GM21381 (cell line): ENCODE data around the gene SKP2.
"Not testable (repeated sequence)": the region's sequence is repeated elsewhere in the genome, so short reads cannot be mapped to it uniquely, and the experiment has no call there.

ENCODE experiments used
- ATAC-seq: cut with Tn5 transposase; IDR thresholded peaks from one replicate; pipeline ENCODE4 v1.9.1; 2021; ENCODE audit warnings: mild to moderate bottlenecking, moderate library complexity; ENCODE audit not compliant: unreplicated experiment

Gene SKP2

DNA sequence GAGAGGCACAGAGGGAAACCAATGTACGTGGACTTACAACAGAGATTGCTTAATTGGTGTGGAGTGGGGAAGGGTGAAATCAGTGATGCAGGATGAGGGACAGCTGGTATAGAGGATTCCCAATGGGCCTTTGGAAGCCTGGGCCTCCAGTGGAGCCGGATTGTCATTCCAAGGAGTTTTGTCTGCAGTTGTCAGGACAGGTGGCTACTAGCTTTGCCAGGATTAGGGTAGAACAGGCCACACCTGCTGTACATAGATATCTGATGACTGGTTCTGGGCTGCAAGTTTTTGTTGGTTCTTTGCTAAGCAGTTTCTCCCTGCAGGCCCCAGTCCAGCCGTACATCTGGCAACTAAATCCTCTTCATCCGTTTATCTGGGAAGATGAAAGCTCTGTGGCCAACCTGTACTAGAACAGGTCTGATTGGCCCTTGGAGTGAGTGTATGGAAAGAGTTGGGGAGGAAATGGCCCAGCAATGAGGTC lies 4.2 kb downstream of the SKP2 start:
- ATAC-seq: no peak

- ATAC-seq: no peak
Measured at GRCh38 chr5:36156619-36157018, 4.7 kb downstream of the SKP2 start.

- ATAC-seq: no peak
Measured at GRCh38 chr5:36158144-36158543, 6.2 kb downstream of the SKP2 start.

DNA sequence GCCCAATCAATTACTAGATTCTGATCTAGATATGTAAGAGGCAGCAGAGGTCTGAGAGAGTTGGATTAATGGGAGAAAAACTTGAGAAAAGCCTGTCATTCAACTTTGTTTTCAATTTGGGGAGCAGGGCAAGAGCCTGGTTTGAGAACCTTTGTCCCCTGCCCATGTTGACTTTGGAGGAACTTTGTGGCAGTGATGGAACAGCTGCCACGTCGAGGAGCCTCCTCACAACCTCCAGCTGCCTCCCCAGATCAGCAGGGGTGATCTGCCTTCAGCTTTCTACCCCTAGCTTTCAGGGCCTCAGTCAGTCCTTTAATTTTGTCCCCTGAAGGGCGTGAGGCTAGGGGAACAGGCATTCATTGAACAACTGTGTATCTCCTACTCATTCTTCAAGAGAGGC lies 8.7 kb downstream of the SKP2 start:
- ATAC-seq: no peak

GRCh38 chr5:36161361-36161760 lies 9.4 kb downstream of the SKP2 start:
- no peak for ATAC-seq

DNA sequence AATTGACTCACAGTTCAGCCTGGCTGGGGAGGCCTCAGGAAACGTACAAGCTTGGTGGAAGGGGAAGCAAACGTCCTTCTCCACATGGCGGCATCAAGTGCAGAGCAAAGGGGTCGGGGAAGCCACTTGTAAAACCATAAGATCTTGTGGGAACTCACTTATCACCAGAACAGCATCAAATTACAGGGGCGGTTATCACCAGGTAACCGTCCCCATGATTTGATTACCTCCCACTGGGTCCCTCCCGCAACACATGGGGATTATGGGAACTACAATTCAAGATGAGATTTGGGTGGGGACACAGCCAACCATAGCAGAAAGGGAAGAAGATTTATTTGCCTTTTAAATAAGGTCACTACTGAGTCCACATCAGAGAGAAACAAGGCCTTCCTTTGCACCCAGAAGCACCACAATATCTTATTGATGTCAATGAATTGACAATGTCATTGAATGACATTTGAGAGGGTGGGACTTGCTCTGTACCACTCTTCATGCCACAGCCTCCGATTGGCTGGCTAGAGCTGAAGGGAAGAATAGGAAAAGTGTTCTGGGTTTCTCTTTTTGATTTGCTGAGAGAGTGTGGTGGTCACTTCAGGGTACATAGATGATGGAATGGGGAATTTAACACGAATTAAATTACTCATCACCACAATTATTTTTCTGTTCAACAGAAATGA lies 11.0 kb downstream of the SKP2 start:
- ATAC-seq: no peak

GRCh38 chr5:36164461-36164860 lies 12.6 kb downstream of the SKP2 start:
- ATAC-seq: no peak

GRCh38 chr5:36168737-36169136 lies 16.8 kb downstream of the SKP2 start:
- ATAC-seq: no peak

GRCh38 chr5:36170832-36171424 lies 19.0 kb downstream of the SKP2 start:
- ATAC-seq: no peak

GRCh38 chr5:36172599-36172998 lies 20.7 kb downstream of the SKP2 start:
- ATAC-seq: no peak

DNA sequence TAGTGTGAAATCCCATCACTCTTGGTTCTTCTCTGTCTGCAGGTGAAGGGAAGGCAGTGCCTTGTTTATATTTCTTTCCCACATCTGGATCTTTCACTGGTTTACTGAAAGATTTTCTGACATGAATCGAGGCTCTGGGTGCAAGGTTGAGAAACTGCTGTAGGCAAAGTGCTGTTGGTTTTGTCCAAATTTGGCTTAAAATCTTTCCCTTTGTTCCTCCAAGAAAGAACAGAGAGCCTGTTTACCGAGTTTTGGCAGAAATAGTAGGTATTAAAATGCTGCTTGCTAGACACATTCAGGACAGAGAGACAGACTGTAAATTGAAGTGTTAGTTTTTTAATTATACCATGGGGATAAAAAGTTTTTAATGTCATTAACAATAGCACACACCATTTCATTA lies 21.5 kb downstream of the SKP2 start:
- no peak for ATAC-seq

DNA sequence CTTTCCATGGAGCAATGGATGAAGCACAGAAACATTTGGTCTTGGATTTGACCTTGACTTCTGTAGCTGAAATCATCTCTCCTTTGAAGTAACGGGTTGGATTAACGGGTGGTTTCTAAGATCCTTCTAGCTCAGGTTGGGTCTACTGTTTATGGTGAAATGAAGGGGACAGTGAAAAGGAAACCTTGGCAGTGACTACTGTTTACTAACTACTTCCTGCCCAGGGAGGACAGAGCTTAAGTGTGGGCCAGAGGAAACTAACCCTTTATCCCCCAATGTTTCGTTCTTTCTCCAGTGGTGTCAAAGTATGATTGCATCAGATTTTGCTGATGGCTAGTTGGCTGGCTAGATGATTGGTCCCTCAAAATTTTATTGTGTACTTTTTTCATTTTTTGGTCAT lies 22.2 kb downstream of the SKP2 start:
- ATAC-seq: no peak

DNA sequence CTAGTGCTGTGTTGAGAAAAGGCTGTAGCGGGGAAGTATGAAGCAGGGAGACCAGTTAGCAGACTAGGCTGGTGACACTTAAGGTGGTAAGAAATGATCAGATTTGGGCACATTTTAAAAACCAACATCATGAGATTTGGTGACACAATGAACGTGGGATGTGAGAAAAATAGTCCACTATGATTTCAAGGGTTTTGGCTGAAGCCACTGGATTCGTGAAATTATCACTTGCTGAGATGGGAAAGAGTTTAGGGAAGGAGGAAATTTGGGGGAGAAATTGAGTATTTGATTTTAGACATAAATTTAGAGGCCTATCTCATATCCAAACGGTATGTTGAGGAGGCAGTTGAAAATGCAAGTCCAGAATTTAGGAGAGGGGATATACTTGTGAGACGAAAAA lies 23.1 kb downstream of the SKP2 start:
- no peak for ATAC-seq

DNA sequence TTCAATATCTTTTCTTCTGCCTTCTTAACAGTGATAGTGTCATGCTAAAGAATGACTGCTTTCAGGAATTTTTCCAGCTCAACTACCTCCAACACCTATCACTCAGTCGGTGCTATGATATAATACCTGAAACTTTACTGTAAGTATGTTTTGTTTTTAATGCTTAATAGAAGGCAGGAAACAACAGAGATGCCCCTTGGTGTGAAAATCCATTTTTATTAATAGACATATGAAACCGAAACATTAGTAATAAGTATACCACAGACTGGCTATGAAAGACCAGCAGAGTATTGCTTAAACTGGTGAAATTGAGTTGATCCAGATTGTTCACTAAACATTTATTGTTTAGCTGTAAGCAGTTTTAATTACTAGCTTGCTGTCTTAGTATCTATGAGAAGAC lies 25.2 kb downstream of the SKP2 start:
- peak; percentile 98 for ATAC-seq

GRCh38 chr5:36177715-36178523 lies 26.0 kb downstream of the SKP2 start:
- no peak for ATAC-seq

DNA sequence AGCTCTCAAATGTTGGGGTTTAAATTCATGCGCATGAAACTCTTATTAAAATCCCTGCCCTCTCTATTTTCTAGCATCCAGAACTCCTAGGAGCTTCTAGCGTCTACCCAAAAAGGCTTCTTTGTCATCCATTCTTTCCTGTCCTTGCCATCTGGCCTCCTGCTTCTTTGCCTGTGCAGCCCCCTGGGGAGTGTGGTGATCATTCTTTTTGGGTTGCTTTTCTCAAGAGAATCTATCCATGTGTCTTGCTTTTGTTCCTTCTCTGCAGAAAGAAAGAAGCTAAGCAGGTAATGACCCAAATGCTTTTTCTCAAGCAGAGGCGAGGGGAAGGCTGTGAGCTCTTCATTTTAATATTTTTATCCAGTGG lies 26.6 kb downstream of the SKP2 start:
- no peak for ATAC-seq

DNA sequence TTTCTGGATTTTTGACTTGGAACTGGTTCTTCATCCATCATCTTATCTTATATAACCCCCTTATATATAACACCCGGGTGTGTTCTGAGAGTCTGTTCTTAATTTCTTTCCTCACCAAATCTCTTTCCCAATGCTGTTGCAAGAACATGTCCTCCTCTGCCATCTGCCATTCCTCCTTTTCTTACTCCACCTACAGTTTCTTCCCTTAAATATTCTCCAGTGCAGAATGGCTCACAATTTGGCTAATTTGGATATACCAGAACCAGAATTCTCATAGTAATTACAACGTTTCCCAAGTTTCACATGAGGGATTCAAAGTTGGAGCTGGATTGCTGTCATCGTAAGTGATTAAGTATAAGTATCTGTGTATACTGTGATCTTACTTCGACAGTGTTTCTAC lies 28.0 kb downstream of the SKP2 start:
- no peak for ATAC-seq

GRCh38 chr5:36180556-36181350 lies 28.8 kb downstream of the SKP2 start:
- ATAC-seq: no peak

DNA sequence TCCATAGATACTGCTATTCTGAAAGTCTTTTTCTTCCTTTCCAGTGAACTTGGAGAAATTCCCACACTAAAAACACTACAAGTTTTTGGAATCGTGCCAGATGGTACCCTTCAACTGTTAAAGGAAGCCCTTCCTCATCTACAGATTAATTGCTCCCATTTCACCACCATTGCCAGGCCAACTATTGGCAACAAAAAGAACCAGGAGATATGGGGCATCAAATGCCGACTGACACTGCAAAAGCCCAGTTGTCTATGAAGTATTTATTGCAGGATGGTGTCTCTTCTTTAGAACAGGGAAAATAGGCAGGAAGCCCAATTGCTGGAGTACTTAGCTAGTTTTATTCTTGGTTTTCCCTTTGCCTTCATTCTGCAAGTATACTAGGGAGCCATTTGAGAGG lies 29.9 kb downstream of the SKP2 start:
- no peak for ATAC-seq

GRCh38 chr5:36184408-36184807 lies 32.5 kb downstream of the SKP2 start:
- ATAC-seq: not testable (repeated sequence)

DNA sequence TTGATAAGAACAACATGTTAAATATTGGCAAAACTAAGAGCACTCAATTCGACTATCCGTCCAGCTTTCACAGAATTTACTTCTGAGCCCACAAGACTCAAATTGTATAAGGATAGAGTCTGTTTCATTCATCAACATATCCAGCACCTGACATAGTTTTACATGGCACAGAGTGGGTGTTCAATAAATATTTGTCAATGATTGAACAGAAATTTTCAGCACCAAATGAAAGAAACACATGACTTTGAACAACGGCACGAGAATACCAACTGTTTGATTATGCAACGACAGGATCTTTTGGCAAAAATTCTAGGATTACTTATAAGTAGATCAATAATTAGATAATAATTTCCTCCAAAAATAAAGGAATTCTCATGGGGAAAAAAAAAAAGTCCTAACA lies 41.8 kb downstream of the SKP2 start:
- ATAC-seq: no peak
